OCI-LY1 (cell line): ENCODE results near the gene MCTP1.

Experiments used
- EZH2 ChIP-seq: fragments of 200-600 bp; sonication (generic), shearing (Covaris generic); IDR thresholded peaks from 2 replicates; pipeline ENCODE4 v1.8.0; 2017; ENCODE audit warnings: borderline replicate concordance, mixed run types, mild to moderate bottlenecking, antibody characterized with exemption, low read length, moderate library complexity, mixed read lengths
- TF ChIP-seq, protein P1 (sequence below): fragments of 200-600 bp; sonication (generic), shearing (Covaris generic); IDR thresholded peaks from 2 replicates; pipeline ENCODE4 v1.5.1; 2017; ENCODE audit warnings: mild to moderate bottlenecking, antibody characterized with exemption, low read length, moderate library complexity, mixed read lengths

DNA sequence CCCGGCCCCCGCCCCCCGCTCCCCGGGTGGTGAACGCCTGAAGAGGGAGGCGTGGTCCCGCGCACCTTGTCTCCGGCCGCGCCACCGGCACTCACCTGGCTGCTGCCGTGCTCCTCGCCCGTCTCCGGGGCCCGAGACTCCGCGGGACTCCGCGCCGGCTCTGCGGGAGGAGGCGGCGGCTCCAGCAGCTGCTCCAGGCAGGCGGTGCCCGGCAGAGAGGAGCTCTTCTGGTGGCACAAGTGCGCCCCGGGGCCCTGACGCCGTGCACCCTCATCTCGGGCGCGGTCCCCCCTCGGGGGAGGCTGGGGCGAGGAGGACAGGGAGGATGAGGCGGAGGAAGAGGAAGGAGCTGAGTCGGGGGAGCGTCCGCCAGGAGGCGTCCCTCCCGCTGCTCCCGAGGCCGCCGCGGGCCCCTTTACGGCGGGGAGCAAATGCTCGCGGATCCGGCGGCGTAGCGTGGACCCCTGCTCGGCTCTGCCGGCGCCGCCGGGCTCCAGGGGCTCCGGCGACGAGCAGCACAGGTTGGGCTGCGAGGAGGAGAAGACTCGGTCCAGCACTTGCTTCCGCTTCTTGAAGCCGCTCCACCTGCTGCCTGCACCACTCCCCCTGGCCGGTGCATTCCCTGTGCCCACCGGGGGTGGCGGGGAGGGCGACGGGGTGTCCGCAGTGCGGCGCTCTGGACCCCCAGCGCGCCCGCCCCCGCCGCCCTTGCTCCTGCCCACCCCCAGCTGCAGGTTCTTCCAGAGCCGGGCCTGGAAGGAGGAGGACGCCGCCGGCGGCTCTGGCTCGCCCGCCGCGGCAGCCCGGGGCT, 928 bp downstream of the MCTP1 start:
- TF ChIP-seq, protein P1, sequence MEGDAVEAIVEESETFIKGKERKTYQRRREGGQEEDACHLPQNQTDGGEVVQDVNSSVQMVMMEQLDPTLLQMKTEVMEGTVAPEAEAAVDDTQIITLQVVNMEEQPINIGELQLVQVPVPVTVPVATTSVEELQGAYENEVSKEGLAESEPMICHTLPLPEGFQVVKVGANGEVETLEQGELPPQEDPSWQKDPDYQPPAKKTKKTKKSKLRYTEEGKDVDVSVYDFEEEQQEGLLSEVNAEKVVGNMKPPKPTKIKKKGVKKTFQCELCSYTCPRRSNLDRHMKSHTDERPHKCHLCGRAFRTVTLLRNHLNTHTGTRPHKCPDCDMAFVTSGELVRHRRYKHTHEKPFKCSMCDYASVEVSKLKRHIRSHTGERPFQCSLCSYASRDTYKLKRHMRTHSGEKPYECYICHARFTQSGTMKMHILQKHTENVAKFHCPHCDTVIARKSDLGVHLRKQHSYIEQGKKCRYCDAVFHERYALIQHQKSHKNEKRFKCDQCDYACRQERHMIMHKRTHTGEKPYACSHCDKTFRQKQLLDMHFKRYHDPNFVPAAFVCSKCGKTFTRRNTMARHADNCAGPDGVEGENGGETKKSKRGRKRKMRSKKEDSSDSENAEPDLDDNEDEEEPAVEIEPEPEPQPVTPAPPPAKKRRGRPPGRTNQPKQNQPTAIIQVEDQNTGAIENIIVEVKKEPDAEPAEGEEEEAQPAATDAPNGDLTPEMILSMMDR = no peak; the same call in 1 of the 2 replicates
- TF ChIP-seq EZH2 = no peak
